HG03196 (cell line): ENCODE results near the gene VCPKMT.
"Not testable (repeated sequence)": the region's sequence is repeated elsewhere in the genome, so short reads cannot be mapped to it uniquely, and the experiment has no call there.

Experiments
- ATAC-seq: cut with Tn5 transposase; IDR thresholded peaks from one replicate; pipeline ENCODE4 v1.9.1; 2021; ENCODE audit not compliant: unreplicated experiment

Gene VCPKMT

GRCh38 chr14:50093496-50093895 lies 22.9 kb downstream of the VCPKMT start:
- no peak for ATAC-seq

DNA sequence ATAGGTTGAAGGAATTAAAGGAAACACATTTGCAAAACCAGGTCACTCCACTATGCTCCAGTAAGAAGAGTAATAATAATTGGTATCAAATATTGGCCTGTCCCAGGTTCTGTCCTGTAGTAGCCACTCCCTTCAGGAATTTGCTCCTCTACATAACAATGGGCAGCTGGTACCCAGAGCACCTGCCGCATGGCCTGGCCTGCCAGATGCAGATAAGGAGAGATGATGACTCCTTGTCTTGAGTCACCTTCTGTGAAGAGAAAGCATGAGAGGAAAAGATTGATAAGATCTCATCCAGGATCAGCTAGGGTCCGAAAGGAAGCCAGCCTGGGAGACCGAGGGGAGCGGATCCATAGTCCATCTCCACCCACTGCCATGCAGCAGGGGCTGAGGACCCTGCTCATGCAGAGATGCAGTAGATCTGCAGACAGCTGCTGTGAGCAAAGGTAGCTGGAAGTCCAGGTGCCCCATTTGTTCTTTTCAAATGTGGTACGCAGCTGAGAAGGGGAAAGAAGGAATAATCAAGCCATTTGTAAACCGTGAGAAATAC lies 24.3 kb downstream of the VCPKMT start:
- ATAC-seq = no peak

- no peak for ATAC-seq
These were observed 25.0 kb downstream of the VCPKMT start for GRCh38 chr14:50091240-50091913.

DNA sequence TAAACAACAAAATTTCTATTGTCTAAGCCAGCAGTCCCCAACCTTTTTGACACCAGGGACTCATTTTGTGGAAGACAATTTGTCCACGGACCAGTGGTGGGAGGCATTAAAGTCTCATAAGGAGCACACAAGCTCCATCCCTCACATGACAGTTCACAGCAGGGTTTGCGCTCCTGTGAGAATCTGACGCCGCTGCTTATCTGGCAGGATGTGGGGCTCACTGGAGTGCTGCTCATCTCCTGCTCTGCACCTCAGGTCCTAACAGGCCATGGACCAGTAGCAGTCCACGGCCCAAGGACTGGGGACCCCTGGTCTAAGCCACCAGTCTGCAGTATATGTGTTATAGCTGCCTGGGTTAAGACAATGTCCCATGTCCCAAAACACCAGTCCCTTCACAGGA lies 27.2 kb downstream of the VCPKMT start:
- ATAC-seq = no peak

DNA sequence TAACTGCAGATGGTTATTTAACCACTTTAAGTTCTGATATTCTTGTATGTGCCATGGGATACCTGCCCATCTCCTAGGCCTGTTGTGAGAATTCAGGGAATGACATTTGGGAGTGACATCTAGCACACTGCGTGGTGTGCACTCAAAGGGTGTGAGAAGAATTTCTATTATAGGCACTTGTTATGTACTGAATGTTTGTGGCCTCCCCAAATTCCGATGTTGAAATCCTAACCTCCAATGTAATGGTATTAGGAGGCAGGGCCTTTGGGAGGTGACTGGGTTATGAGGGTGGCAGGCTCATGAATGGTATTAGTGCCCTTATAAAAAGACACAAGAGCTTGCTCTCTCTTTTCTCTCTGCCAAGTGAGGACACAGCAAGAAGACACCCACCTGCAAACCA lies 27.6 kb downstream of the VCPKMT start:
- no peak for ATAC-seq

DNA sequence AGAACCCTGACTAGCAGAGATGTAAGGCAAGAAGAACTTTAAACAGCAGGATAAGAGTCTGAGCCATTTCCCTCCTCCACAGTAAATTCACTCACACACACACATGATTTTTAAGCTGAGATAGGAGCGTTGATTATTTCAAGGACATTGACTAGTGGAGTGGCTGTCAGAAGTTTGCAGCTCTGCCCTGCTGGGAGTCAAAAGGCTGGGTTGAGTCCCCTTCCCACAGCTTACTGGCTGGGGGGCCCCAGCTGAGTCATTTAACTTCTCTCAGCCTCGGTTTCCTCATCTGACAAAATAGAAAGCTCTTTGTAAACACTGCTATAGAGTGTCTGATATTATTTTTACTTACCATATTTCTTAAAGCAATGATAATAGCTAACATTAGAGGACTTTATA lies 28.3 kb downstream of the VCPKMT start:
- ATAC-seq = no peak

GRCh38 chr14:50087341-50088116 lies 28.8 kb downstream of the VCPKMT start:
- no peak for ATAC-seq

DNA sequence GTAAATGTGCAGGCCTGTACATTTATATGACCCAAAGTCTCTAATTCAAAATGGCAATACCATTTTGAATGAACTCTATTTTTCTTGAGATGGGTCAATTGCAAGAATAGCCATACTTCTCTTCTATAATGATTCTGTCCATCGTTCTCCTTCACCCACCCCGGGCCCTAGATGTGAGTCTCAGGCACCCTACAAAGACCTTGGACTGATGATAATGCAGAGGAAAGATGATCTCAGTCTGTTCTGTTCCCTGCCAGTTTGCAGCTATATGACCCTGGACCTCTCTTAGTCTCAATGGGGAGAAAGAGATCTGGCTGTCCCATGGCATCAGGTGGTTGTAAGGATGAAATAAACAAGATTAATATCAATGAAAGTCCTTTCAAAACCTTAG lies 30.1 kb downstream of the VCPKMT start:
- ATAC-seq = no peak

- ATAC-seq = peak; percentile 44
These were observed 30.6 kb downstream of the VCPKMT start for GRCh38 chr14:50085570-50086320.

GRCh38 chr14:50084666-50085065 lies 31.7 kb downstream of the VCPKMT start:
- ATAC-seq = no peak

DNA sequence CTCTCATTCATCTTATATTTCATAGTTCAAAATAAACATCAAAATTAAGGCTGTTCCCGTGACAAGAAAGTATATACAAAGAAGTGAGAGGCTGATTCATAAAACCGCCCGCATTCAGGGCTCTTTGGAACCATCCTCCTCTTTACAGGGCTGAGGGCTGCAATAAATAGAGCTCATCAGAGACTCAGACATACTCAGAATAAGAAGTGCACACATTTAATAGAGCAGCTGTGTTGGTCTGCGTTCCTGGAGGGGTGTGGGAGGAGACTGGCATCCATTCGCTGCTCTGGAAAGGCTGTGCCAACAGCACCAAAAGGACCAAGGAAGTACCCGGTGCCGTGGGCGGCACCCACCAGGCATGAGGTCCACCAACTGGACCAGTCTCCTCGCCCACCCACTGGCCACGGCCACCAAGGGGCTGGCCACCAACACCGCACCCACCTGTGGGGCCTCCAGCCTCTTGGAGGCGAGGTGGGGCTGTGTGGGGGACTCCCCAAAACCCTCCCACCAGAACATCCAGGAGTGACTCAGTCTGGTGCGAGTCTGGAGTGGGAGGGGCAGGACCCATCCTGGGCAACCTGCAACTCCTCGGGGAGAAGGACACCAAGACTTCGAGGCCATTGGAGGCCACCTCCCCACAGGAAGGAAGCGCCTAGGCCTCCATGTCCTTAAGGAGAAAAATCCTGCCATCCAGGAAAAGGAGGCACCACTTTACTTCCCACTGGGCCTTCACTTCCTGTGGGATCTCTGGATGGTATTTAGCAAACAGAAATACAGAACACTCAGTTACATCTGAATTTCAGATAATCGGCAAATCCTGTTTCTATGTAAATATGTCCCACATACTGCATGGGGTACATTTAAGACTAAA lies 32.7 kb downstream of the VCPKMT start:
- ATAC-seq = peak; percentile 27

DNA sequence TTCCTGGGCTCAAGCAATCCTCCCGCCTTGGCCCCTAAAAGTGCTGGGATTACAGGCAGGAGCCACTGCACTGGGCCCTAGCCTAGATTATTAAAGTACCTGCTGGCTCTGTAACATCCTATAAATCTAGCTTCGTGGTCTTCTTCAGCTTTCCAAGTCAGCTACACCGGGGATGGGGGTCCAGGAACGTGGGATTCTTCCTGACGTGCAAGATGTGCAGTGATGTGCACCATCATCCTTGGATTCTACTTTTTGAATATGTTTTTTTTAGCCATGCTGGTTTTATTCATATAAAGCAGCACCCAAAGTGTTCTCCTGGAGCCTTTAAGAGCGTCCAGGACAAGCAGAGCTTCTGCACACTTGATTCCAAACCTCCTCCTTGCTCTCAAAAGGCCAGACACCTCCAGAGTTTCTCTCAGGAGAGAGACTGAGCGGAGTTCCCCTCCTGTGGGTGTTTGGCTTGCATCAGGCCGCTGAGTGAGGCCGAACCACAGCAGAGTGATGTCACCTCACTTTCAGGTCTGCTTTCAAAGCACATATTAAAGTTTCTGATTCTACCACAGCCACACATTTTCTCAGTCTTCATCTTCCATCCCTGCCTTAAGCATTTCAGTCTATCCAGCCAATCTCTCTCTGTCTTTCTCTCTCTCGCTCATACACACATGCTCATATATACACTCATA lies 33.4 kb downstream of the VCPKMT start:
- peak; percentile 56 for ATAC-seq

- no peak for ATAC-seq
These were observed 34.0 kb downstream of the VCPKMT start for GRCh38 chr14:50082308-50082742.

DNA sequence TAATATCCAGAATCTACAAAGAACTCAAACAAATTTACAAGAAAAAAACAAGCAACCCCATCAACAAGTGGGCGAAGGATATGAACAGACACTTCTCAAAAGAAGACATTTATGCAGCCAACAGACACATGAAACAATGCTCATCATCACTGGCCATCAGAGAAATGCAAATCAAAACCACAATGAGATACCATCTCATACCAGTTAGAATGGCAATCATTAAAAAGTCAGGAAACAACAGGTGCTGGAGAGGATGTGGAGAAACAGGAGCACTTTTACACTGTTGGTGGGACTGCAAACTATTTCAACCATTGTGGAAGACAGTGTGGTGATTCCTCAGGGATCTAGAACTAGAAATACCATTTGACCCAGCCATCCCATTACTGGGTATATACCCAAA lies 37.3 kb downstream of the VCPKMT start:
- not testable (repeated sequence) for ATAC-seq

DNA sequence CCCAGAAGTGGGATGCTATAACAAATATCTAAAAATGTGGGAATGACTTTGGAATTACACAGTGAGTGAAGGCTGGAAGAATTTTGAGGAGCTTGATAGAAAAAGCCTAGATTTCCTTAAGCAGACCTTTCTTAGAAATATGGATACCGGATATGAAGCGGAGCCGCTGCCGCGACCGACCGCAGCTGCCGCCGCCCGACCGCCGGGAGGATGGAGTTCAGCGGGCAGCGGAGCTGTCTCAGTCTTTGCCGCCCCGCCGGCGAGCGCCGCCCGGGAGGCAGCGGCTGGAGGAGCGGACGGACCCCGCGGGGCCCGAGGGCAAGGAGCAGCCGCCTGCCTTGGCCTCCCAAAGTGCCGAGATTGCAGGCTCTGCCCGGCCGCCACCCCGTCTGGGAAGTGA lies 42.7 kb downstream of the VCPKMT start:
- not testable (repeated sequence) for ATAC-seq

DNA sequence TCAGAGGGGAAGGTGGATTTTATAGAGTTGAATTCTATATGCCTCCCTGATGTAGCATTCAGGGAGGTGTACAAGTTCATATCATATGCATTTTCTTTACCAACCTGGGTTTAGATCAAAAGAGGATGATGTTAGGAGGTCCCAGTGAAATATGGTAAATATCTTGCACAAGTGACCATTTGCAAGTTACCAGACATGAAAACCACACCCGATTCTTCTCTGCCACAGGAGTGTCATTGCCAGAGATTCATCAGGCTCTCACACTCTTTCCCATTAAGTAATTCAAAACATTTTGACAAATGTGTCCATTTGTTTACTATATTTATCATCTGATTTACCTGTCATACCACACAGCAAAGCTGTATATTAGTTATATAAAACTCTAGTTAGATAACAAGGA lies 44.0 kb downstream of the VCPKMT start:
- ATAC-seq = no peak

DNA sequence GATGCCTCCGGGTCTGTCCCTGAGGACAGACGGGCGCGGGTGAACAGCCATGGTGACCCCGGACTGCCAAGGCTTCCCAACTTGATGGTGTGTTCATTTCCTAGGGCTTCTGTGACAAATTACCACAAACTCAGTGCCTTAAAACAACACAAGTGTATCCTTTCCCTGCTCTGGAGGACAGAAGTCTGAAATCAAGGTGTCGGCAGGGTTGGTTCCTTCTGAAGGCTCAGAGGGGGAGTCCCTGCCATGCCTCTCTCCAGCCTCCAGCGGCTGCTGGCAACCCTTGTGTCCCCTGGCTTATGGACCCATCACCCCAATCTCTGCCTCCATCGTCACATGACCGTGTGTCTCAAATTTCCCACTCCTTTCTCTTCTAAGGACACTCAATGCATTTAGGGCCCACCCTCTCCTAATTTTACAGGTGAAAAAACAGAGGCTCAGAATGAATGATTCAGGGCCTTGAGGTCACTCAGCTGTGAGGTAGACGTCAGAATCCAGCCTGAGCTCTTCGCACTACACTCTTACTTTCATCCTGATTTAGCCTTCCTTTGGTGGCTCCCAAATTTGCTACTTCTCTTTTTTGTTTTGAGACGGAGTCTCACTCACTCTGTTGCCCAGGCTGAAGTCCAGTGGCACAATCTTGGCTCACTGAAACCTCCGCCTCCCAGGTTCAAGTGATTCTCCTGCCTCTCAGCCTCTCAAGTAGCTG lies 45.4 kb downstream of the VCPKMT start:
- ATAC-seq = no peak

GRCh38 chr14:50070230-50070629 lies 46.1 kb downstream of the VCPKMT start:
- no peak for ATAC-seq

DNA sequence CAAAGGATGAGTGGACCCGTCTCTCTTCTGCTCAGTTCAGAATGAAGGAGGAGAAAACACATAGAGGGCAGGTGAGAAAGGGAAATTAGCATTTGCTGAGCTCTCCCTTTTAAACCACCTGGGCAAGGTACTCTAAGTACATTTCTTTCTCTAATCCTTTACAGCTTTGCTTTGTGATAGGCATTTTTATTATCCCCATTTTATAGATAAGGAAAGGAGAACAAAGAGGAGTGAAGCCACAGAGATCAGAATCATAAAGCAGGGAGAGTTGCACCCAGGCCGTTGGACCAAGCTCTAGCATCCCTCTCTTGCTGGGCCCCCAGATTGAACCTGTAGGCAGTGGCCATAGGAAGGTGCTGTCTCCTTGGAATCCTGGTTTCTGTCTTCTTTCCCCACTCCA lies 47.0 kb downstream of the VCPKMT start:
- ATAC-seq = no peak
